Astrocyte of the cerebellum (primary cell): ENCODE measurements around the gene PACS2.

Experiments used
- DNase-seq: peaks from one replicate; pipeline ENCODE4 v3.0.0-alpha.2; 2011; ENCODE audit warnings: low read depth
- H3K4me3 ChIP-seq: 2 replicates; pipeline ENCODE4 v1.5.1; 2011; ENCODE audit warnings: mild to moderate bottlenecking, low read depth, low read length, moderate library complexity
- in situ Hi-C: cut with HindIII; loops from 2 replicates; pipeline ENCODE4 v1.10.0; 2017; ENCODE audit warnings: low sequenced_read_pairs
- TF ChIP-seq, protein P1 (sequence below): IDR thresholded peaks from 2 replicates; pipeline ENCODE4 v1.5.1; 2012; ENCODE audit warnings: low read length, low read depth, moderate library complexity, mild to moderate bottlenecking; ENCODE audit errors: missing control alignments

The PACS2 gene

DNA sequence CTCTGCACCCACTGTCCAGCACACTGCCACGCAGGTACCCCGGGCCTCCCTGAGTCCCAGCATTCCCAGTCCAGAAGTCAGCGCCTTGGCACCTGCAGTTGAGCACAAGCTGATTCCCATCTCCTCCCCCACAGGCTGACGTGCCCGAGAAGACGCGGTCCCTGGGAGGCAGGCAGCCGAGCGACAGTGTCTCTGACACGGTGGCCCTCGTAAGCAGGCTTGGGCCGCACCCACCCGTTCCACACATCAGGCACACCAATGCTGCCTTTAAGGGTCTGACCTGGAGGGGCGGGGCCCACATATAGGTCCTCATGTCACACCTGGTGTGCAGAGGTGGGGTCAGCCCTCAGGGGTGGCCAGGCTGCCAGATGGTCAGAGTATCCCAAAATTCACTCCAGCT is 65.4 kb downstream of the PACS2 start:
- in situ Hi-C loops: no loop called here

DNA sequence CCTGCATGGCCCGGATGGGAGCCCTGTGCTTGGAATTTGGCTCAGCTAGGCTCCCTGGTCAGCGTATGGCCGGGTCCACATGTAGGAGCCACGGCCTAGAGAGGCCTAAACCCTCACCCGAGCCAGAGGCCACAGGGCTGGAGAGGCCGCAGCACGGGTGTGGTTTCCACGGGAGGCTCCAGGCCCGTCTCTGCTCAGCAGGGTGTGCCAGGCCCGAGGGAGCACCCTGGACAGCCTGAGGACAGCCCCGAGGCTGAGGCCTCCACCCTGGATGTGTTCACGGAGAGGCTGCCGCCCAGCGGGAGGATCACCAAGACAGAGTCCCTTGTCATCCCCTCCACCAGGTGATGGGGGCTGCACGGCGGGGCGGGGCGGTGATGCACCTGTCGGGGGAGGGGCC is 66.2 kb downstream of the PACS2 start:
- in situ Hi-C loops: no loop called here
- no peak overlapping the region for H3K4me3 ChIP-seq
- TF ChIP-seq, protein P1, sequence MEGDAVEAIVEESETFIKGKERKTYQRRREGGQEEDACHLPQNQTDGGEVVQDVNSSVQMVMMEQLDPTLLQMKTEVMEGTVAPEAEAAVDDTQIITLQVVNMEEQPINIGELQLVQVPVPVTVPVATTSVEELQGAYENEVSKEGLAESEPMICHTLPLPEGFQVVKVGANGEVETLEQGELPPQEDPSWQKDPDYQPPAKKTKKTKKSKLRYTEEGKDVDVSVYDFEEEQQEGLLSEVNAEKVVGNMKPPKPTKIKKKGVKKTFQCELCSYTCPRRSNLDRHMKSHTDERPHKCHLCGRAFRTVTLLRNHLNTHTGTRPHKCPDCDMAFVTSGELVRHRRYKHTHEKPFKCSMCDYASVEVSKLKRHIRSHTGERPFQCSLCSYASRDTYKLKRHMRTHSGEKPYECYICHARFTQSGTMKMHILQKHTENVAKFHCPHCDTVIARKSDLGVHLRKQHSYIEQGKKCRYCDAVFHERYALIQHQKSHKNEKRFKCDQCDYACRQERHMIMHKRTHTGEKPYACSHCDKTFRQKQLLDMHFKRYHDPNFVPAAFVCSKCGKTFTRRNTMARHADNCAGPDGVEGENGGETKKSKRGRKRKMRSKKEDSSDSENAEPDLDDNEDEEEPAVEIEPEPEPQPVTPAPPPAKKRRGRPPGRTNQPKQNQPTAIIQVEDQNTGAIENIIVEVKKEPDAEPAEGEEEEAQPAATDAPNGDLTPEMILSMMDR: no peak
- DNase-seq: no peak

More for the DNA sequence above, 65.4 kb downstream of the PACS2 start:
- H3K4me3 ChIP-seq: no peak overlapping the region
- no peak for DNase-seq
- TF ChIP-seq, protein P1: no peak

DNA sequence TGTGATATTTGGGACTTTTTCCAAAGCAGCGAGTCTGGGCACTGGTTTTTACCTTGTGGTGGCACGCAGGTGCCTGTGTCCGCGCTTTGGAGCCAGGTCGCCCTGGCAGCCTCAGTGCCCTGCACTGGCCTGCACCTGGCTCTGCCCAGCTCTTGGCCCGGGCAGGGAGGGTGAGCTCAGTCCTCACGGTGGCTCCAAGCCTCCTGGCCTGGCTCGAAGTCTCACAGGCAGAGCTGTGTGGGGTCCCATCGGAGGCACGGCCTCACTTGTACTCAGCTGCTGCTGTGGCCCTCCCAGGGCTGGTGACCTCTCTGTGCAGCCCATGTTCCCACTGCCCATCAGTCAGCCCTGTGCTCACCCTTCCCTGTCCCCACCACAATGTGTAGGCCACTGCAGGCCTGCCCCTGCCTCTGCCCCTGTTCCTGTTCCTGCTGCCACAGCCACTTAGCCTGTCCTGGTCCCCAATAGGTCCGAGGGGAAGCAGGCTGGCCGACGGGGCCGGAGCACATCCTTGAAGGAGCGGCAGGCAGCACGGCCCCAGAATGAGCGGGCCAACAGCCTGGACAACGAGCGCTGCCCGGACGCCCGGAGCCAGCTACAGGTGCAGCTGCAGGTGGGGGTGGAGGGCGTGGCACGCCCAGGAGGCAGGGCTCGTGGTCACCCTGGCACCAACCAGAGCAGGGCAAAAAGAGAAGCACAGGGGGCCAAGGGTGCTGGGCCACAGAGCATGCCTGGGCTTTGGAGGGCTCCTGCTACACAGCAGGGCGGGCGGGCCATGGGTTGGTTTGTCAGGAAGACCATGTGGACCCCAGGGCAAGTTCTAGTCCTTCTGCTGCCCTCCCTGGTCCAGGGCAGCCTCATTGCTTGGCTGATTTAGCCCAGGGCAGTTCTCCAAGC is 67.1 kb downstream of the PACS2 start:
- H3K4me3 ChIP-seq: no peak overlapping the region
- TF ChIP-seq, protein P1: no peak
- in situ Hi-C loops: no loop called here
- no peak for DNase-seq

DNA sequence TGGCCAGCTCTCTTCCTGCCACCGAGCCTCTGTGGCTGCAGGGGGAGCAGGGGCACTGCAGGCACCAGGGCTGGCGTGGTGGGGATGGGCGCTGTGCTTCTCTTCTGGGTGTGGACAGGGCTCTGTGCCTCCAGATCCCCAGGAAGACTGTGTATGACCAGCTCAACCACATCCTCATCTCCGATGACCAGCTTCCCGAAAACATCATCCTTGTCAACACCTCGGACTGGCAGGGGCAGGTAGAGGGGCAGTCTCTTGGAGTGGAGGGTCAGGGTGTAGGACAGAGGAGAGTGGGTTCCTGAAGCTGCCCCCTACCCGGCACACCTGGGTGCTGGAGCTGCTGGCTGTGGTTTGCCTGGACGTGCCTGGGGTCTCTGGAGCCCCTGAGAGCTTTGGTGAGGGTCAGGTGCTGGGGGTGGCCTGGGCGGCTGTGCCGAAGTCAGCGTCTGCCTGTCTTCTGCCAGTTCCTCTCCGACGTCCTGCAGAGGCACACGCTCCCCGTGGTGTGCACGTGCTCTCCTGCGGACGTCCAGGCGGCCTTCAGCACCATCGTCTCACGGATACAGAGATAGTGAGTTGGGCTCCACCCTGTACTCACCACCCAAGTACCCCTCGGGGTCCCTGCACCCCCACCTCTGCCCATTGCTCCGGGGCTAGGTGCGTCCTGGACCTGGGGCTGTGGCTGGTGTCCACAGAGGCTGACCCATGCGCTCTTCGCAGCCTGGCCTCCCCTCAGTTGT is 68.0 kb downstream of the PACS2 start:
- DNase-seq: no peak
- TF ChIP-seq, protein P1: no peak
- in situ Hi-C loops: no loop called here
- H3K4me3 ChIP-seq: no peak overlapping the region

DNA sequence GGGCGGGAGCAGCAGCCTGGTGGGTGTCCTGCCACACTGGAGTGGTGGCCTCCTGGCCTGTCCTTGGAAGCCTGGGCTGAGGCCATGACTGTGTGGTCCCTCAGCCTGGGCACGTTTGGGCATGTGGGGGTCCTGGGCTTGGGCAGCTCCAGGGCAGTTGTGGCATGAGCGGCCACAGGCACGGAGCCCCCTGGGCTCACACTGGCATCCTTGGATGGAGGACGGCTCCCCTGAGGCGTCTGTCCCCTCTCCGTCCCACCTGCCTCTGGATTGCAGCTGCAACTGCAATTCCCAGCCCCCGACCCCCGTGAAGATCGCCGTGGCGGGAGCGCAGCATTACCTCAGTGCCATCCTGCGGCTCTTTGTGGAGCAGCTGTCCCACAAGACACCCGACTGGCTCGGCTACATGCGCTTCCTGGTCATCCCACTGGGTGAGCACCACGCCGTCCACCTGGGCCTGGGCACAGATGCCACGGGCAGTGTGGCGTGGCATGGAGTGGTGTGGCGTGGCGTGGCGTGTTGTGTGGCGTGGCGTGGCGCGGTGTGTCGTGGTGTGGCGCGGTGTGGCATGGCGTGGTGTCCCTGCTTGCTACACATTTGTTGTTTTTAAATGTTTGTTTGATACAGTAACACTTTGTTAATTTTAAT is 68.7 kb downstream of the PACS2 start:
- TF ChIP-seq, protein P1: no peak
- in situ Hi-C loops: no loop called here
- no peak for DNase-seq

DNA sequence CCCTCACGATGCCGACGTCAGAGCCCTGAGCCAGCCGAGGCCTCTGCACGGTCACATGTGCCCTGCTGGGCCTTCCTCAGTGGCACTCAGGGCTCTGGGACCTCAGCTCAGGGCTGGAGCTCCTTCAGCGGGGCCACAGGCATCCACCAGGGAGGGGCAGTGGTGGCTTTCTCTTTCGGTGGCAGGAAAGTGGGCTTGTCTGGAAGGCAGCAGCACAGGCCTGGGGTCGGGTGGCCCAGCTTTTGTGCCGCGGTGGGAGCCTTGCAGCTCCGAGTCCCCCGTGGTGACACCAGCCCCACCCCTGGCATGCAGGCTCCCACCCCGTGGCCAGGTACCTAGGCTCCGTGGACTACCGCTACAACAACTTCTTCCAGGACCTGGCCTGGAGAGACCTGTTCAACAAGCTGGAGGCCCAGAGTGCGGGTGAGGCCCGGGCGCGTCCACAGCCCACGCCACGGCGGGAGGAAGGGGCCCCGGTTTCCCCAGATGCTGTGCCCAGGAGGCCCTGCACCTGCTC is 69.6 kb downstream of the PACS2 start:
- in situ Hi-C loops: no loop called here
- TF ChIP-seq, protein P1: no peak

More for the DNA sequence above, 68.7 kb downstream of the PACS2 start:
- H3K4me3 ChIP-seq: no peak overlapping the region

More for the DNA sequence above, 69.6 kb downstream of the PACS2 start:
- H3K4me3 ChIP-seq: no peak overlapping the region
- no peak for DNase-seq
